Measurements from ENCODE around the gene EIF4B. TPM values are rescaled to one million over a fixed set of nuclear protein-coding genes. Genes with fewer than 3 reads are reported as not detected.
A peak's percentile ranks its signal among the peaks of the same experiment; 100 is the strongest.

EIF4B gene
- total and polyA plus RNA-seq, 2 experiments from 2014 or later: 74.8 to 501 TPM

DNA sequence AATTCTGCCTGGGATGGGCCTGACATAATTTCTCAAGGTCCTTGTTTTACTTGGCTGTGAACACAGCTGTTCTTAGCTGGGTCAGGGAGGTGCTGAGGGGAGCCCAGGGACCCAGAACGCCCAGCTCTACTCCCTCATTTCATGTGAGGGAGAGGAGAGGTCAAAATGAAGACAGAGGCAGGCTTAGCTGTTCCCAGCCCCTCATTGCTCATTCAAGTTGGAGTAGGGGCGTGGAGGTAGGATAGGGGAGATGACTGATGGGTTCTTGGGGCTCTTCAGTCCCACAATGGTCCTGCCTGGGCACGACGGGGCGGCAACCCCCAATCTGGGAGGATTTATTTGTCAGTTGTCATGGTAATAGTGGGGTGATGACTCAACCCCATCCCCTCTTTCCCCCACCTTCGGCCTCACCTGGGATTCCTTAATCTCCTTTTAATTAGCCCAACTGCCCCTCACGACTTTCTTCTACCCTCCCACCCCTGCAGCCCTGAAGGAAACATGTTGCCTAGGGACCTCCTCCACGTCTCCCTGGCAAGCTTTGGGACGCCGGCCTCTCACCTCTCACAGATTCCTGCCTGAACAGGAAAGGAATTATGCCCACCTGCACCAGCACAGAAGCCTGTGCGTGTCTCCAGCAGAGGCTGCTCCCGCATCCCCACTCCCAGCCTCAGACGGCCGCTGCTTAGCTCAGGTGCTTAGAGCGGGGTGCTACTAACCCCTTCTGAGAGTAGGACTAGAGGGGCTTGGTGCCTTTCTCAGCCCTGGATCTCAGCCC is 62.7 kb downstream of the EIF4B start:
- no peak for DNase-seq
- 0 out of 2 replicates have a peak, but pooled peaks cover 1% of the 10 kb centered on the region for H3K36me3 ChIP-seq (ENCODE audit: low read depth)
- H3K9ac ChIP-seq: no peak overlapping the region
- peaks cover 43% of the 10 kb centered on the region for H3K4me1 ChIP-seq (ENCODE audit: insufficient read depth)
- H3K9me2 ChIP-seq (ENCODE audit: insufficient read depth): no peaks in the 10 kb centered on the region
- no peak for TF ChIP-seq EZH2phosphoT487 (IDR thresholded peaks at IDR 0.05; ENCODE audit: insufficient read depth, low read depth)
- TF ChIP-seq EZH2 (IDR thresholded peaks at IDR 0.05; ENCODE audit: insufficient read depth, poor library complexity, severe bottlenecking): no peak
- 83% methylated on average over 15 of the region's 15 CpGs for WGBS, 2 experiments (ENCODE audit: low coverage in 1 of 2, low lambda C conversion rate in 2 of 2, missing lambda C conversion rate in 2 of 2)
- no peak overlapping the region for H3K4me3 ChIP-seq
- H3K9me3 ChIP-seq (ENCODE audit: low read depth): no peaks in the 10 kb centered on the region
- no peak overlapping the region for H3K27ac ChIP-seq
- in situ Hi-C loops (cut with MboI): no loop called here
- peaks cover 25% of the 10 kb centered on the region for H3F3A ChIP-seq (ENCODE audit: insufficient read depth)
- H4K20me1 ChIP-seq (ENCODE audit: insufficient read depth): no peaks in the 10 kb centered on the region
- peaks cover 4% of the 10 kb centered on the region for H3K79me2 ChIP-seq (ENCODE audit: insufficient read depth)
- H2AFZ ChIP-seq: no peak overlapping the region
- no peaks in the 10 kb centered on the region for H3K27me3 ChIP-seq (replicated peaks; ENCODE audit: insufficient read depth)
- H3K4me2 ChIP-seq (ENCODE audit: unreplicated experiment): no peak overlapping the region

DNA sequence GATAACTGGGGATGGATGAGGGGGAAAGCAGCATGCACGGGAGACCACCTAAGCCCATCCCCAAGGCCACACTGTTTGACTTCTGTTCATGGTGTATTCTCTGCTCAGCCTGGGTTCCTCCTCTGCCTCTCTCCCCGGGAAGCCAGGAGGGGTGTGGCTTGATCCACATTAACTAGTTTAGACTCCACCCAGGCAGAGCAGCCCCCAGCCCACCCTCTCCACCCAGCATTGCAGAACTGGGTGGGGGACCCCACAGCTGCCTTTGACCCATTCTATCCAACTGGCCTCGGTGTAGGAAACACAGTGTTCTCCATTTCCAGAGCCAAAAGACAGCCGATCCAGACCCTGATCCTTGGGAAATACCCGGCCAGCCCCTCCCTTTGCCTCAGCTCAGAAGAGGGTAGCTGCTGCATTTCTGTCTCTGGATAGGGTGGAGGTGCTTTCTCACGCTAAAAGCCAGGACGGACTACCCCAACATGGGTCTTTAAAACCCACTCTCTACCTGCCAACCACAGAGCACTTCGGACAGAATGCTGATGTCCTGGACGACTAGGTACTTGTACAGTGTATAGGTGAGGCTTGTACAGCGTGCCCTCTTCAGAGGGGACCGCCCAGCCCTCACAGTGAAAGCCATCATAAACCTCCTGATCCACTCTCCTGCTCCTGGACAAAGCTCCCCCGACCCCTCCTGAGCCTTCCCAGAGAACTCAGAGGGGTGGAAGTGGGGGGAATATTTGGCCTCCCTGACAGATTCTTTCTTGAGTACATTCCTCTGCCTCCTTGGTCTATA is 63.6 kb downstream of the EIF4B start:
- DNase-seq: no peak
- peaks cover 41% of the 10 kb centered on the region for H3K4me1 ChIP-seq (ENCODE audit: insufficient read depth)
- in situ Hi-C loops (cut with MboI): no loop called here

DNA sequence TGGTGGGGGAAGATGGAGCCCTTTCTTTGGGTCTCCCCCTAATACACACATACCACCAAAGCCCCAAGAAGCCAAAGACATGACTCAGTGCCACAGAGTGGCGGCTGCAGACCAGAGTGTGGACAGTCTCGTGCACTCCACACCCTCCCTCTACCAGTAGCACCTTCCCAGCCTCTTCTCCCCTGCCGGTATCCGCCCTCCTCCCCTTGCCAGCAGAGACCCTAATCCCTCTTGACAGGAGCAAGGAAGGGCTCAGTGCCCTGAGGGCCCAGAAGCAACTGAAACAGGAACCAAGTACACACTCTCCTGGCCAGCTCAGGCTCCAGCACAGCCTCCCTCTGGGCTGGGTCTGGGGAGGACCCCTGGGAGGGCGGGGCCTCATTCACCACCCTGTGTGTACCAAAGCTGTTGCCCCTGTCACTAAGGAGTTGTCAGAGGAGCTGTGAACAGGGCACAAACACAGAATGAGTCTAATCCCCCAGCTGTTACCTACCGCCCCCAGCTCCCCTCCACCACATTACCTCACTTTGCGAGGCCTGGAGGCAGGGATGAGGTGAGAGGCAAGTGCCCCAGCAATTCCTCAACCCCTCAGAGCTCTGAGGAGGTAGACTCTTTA is 64.7 kb downstream of the EIF4B start:
- DNase-seq: peak; percentile 54
- H3K9me2 ChIP-seq (ENCODE audit: insufficient read depth): no peaks in the 10 kb centered on the region
- 51 to 57% methylated on average over 7 of the region's 7 CpGs for WGBS, 2 experiments (ENCODE audit: low coverage in 1 of 2, low lambda C conversion rate in 2 of 2, missing lambda C conversion rate in 2 of 2)
- peak overlapping the region; percentile 34 for H3K9ac ChIP-seq
- in situ Hi-C loops (cut with MboI): no loop called here
- no peaks in the 10 kb centered on the region for H3K27me3 ChIP-seq (replicated peaks; ENCODE audit: insufficient read depth)
- H3K4me1 ChIP-seq (ENCODE audit: insufficient read depth): peaks cover 40% of the 10 kb centered on the region
- 0 out of 2 replicates have a peak, but pooled peaks cover 7% of the 10 kb centered on the region for H3F3A ChIP-seq (ENCODE audit: insufficient read depth)
- H3K4me3 ChIP-seq: no peak overlapping the region
- no peaks in the 10 kb centered on the region for H3K36me3 ChIP-seq (ENCODE audit: low read depth)
- peak overlapping the region; percentile 36 for H3K27ac ChIP-seq
- no peaks in the 10 kb centered on the region for H4K20me1 ChIP-seq (ENCODE audit: insufficient read depth)
- H3K4me2 ChIP-seq (ENCODE audit: unreplicated experiment): peak overlapping the region; percentile 60
- no peak overlapping the region for H2AFZ ChIP-seq
- peaks cover 17% of the 10 kb centered on the region for H3K79me2 ChIP-seq (ENCODE audit: insufficient read depth)
- H3K9me3 ChIP-seq (ENCODE audit: low read depth): no peaks in the 10 kb centered on the region
- TF ChIP-seq EZH2 (IDR thresholded peaks at IDR 0.05; ENCODE audit: insufficient read depth, poor library complexity, severe bottlenecking): no peak
- no peak for TF ChIP-seq EZH2phosphoT487 (IDR thresholded peaks at IDR 0.05; ENCODE audit: insufficient read depth, low read depth)

More for the DNA sequence above, 63.6 kb downstream of the EIF4B start:
- no peak overlapping the region for H3K4me3 ChIP-seq
- no peak for TF ChIP-seq EZH2 (IDR thresholded peaks at IDR 0.05; ENCODE audit: insufficient read depth, poor library complexity, severe bottlenecking)
- TF ChIP-seq EZH2phosphoT487 (IDR thresholded peaks at IDR 0.05; ENCODE audit: insufficient read depth, low read depth): no peak
- no peak overlapping the region for H3K9ac ChIP-seq
- no peaks in the 10 kb centered on the region for H3K36me3 ChIP-seq (ENCODE audit: low read depth)
- H3K27me3 ChIP-seq (replicated peaks; ENCODE audit: insufficient read depth): no peaks in the 10 kb centered on the region
- H3K9me2 ChIP-seq (ENCODE audit: insufficient read depth): no peaks in the 10 kb centered on the region
- no peak overlapping the region for H2AFZ ChIP-seq
- no peaks in the 10 kb centered on the region for H3K9me3 ChIP-seq (ENCODE audit: low read depth)
- peaks cover 17% of the 10 kb centered on the region for H3F3A ChIP-seq (ENCODE audit: insufficient read depth)
- 35 to 42% methylated on average over 11 to 12 of the region's 12 CpGs for whole genome bisulfite sequencing, 2 experiments (ENCODE audit: low coverage in 1 of 2, low lambda C conversion rate in 2 of 2, missing lambda C conversion rate in 2 of 2)
- H3K4me2 ChIP-seq (ENCODE audit: unreplicated experiment): no peak overlapping the region
- no peak overlapping the region for H3K27ac ChIP-seq
- H3K79me2 ChIP-seq (ENCODE audit: insufficient read depth): peaks cover 8% of the 10 kb centered on the region
- H4K20me1 ChIP-seq (ENCODE audit: insufficient read depth): no peaks in the 10 kb centered on the region
